HEK293 (cell line): ENCODE data around the gene DISC1.
A peak's percentile ranks its signal among the peaks of the same experiment; 100 is the strongest.

Source experiments
- CTCF ChIA-PET: fragments of 350-600 bp; formaldehyde crosslinking; extraction: SDS; loops from one replicate; lab custom pipeline; 2021; ENCODE audit warnings: antibody characterized with exemption; lab: Yijun Ruan, JAX
- POLR2A ChIA-PET: fragments of 300-600 bp; formaldehyde crosslinking; extraction: SDS; loops from one replicate; lab custom pipeline; 2020; ENCODE audit warnings: antibody characterized with exemption, inconsistent platforms; lab: Yijun Ruan, JAX
- H3K27ac ChIP-seq: fragments of 200-500 bp; sonication (Bioruptor generic); 2 replicates; pipeline ENCODE4 v1.5.1; 2014; ENCODE audit warnings: low read depth, low read length, control low read depth, inconsistent platforms; ENCODE audit errors: extremely low read depth
- H3K36me3 ChIP-seq, 2 experiments: fragments of 200-500 bp in 1 of 2; sonication (Bioruptor generic) in 1 of 2; 1 replicate in 1 of 2; 2 replicates in 1 of 2; pipeline ENCODE4 v1.5.1; 2014 to 2017; ENCODE audit warnings: inconsistent platforms in 2 of 2, low read length in 2 of 2; ENCODE audit not compliant: control insufficient read depth in 2 of 2, insufficient read depth in 1 of 2
- H3K4me1 ChIP-seq: fragments of 200-500 bp; sonication (Bioruptor generic); 2 replicates; pipeline ENCODE4 v1.5.1; 2014; ENCODE audit warnings: mild to moderate bottlenecking, low read length, inconsistent platforms; ENCODE audit not compliant: control insufficient read depth, insufficient read depth
- H3K4me3 ChIP-seq: 2 replicates; pipeline ENCODE4 v1.5.1; 2011; ENCODE audit warnings: low read depth, mild to moderate bottlenecking, control low read depth, low read length, moderate library complexity
- H3K9me3 ChIP-seq: fragments of 200-500 bp; sonication (Bioruptor generic); 2 replicates; pipeline ENCODE4 v1.5.1; 2014; ENCODE audit warnings: low read depth, low read length, inconsistent platforms; ENCODE audit not compliant: control insufficient read depth, insufficient read depth
- BCL11A ChIP-seq: fragments of 450-650 bp; formaldehyde crosslinking; IDR thresholded peaks from 2 replicates; pipeline ENCODE4 v1.5.1; 2016; ENCODE audit warnings: low read depth, missing biosample characterization, missing genetic modification characterization
- GLI2 ChIP-seq: fragments of 450-650 bp; formaldehyde crosslinking; IDR thresholded peaks from 2 replicates; pipeline ENCODE4; 2017; ENCODE audit warnings: missing biosample characterization, missing genetic modification characterization, low read depth, borderline replicate concordance
- HOXD13 ChIP-seq: sonication (generic); formaldehyde crosslinking; IDR thresholded peaks from 2 replicates; pipeline ENCODE4 v1.8.0; 2022; ENCODE audit warnings: missing genetic modification reagents, borderline replicate concordance
- MYNN ChIP-seq: fragments of 450-650 bp; formaldehyde crosslinking; IDR thresholded peaks from 2 replicates; pipeline ENCODE4 v1.5.1; 2016; ENCODE audit warnings: missing biosample characterization, missing genetic modification characterization, borderline replicate concordance
- REST ChIP-seq: fragments of 450-650 bp; formaldehyde crosslinking; IDR thresholded peaks from 2 replicates; pipeline ENCODE4 v1.5.1; 2016; ENCODE audit warnings: missing biosample characterization, missing genetic modification characterization
- ZFP37 ChIP-seq: fragments of 450-650 bp; formaldehyde crosslinking; IDR thresholded peaks from 2 replicates; pipeline ENCODE4 v1.5.1; 2016; ENCODE audit warnings: missing biosample characterization, missing genetic modification characterization
- ZIC2 ChIP-seq: fragments of 450-650 bp; formaldehyde crosslinking; IDR thresholded peaks from 2 replicates; pipeline ENCODE4 v1.5.1; 2016; ENCODE audit warnings: missing biosample characterization, missing genetic modification characterization
- ZNF16 ChIP-seq: fragments of 450-650 bp; formaldehyde crosslinking; IDR thresholded peaks from 2 replicates; pipeline ENCODE4 v1.5.1; 2016; ENCODE audit warnings: low read depth, missing biosample characterization, missing genetic modification characterization
- ZNF174 ChIP-seq: fragments of 450-650 bp; formaldehyde crosslinking; IDR thresholded peaks from 2 replicates; pipeline ENCODE4 v1.5.0; 2017; ENCODE audit warnings: missing biosample characterization, mild to moderate bottlenecking, missing genetic modification characterization
- ZNF292 ChIP-seq: fragments of 450-650 bp; formaldehyde crosslinking; IDR thresholded peaks from 2 replicates; pipeline ENCODE4 v1.5.1; 2016; ENCODE audit warnings: low read depth, missing biosample characterization, missing genetic modification characterization, borderline replicate concordance
- ZNF324 ChIP-seq: fragments of 450-650 bp; formaldehyde crosslinking; IDR thresholded peaks from 2 replicates; pipeline ENCODE4 v1.5.1; 2016; ENCODE audit warnings: missing biosample characterization, missing genetic modification characterization
- ZNF596 ChIP-seq: fragments of 450-650 bp; IDR thresholded peaks from 2 replicates; pipeline ENCODE4 v1.5.0; 2018; ENCODE audit warnings: missing biosample characterization, mild to moderate bottlenecking, missing genetic modification characterization, moderate library complexity
- ZNF692 ChIP-seq: fragments of 450-650 bp; formaldehyde crosslinking; IDR thresholded peaks from 2 replicates; pipeline ENCODE4 v1.5.1; 2016; ENCODE audit warnings: missing biosample characterization, missing genetic modification characterization
- ZNF704 ChIP-seq: fragments of 450-650 bp; formaldehyde crosslinking; IDR thresholded peaks from 2 replicates; pipeline ENCODE4 v1.5.1; 2016; ENCODE audit warnings: missing biosample characterization, missing genetic modification characterization
- ZNF843 ChIP-seq: fragments of 450-650 bp; formaldehyde crosslinking; IDR thresholded peaks from 2 replicates; pipeline ENCODE4 v1.5.1; 2016; ENCODE audit warnings: missing biosample characterization, missing genetic modification characterization
- ZSCAN18 ChIP-seq: fragments of 450-650 bp; formaldehyde crosslinking; IDR thresholded peaks from 2 replicates; pipeline ENCODE4 v1.5.1; 2016; ENCODE audit warnings: missing biosample characterization, missing genetic modification characterization

Gene DISC1

DNA sequence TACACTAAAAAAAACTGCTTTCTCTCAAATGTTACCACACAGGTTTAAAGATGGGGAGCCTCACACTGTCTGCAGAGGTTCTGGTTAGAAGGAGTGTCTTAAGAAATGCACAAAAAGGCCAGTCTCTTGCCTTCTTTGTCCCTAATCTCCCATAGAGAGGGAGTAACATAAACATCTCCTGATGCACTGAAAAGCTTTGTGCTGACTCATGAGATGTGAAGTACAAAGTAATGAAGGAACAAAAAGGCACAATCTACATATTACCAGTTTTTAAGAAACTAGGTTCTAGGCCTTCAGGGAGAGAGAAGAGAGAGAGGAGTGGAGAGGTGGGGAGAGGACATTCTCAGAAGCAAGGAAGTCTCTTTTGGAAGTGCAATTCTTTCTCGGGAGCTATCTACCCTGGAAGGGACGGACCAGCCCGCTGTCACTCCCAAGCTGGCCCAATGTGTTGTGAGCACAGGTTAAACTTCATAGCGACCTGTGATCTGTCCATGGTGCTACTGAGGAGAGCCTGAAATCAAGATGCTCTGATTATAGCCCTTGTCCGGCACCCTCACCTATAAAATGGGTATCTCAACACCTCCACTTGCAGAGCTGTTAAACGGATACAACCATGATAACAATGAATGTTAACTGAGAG, 458.1 kb downstream of the DISC1 start (continued):
- peak; percentile 97 for TF ChIP-seq REST (tag by site-specific recombination)

- ChIA-PET CTCF (no interaction called here), POLR2A (no interaction called here)
- H3K4me3 ChIP-seq: no peak overlapping the region
- H3K36me3 ChIP-seq: no peaks in the 10 kb centered on the region
- H3K9me3 ChIP-seq: no peaks in the 10 kb centered on the region
- TF ChIP-seq ZNF174 (no peak), ZNF292 (tag by site-specific recombination) (no peak), ZNF16 (no peak), BCL11A (no peak), ZSCAN18 (tag by site-specific recombination) (no peak), ZFP37 (no peak), ZNF692 (no peak), ZNF324 (tag by site-specific recombination) (no peak), ZIC2 (tag by site-specific recombination) (no peak), ZNF596 (tag by site-specific recombination) (no peak), ZNF704 (tag by site-specific recombination) (no peak), HOXD13 (no peak), GLI2 (no peak), MYNN (tag by site-specific recombination) (no peak), ZNF843 (tag by site-specific recombination) (no peak)
- no peaks in the 10 kb centered on the region for H3K4me1 ChIP-seq
- H3K27ac ChIP-seq: no peak overlapping the region
Measured at GRCh38 chr1:232090816-232091215, 464.2 kb downstream of the DISC1 start.
